Measurements from ENCODE around the gene NFIX.
A peak's percentile ranks its signal among the peaks of the same experiment; 100 is the strongest.

NFIX gene

GRCh38 chr19:13134626-13135025, 139.4 kb downstream of the NFIX start:
- no peak for DNase-seq

GRCh38 chr19:13135068-13136062, 140.1 kb downstream of the NFIX start:
- no peak for DNase-seq

GRCh38 chr19:13137290-13137794, 142.1 kb downstream of the NFIX start:
- no peak for DNase-seq

- no peak for DNase-seq
Observed at GRCh38 chr19:13138171-13138915, 143.1 kb downstream of the NFIX start.

- no peak for DNase-seq
Observed at GRCh38 chr19:13138916-13139198, 143.6 kb downstream of the NFIX start.

GRCh38 chr19:13139633-13140311, 144.5 kb downstream of the NFIX start:
- no peak for DNase-seq

GRCh38 chr19:13146763-13147563, 151.7 kb downstream of the NFIX start:
- DNase-seq = peak; percentile 88
